ENCODE results near the gene BBS10.
"Not testable (repeated sequence)": the region's sequence is repeated elsewhere in the genome, so short reads cannot be mapped to it uniquely, and the experiment has no call there.

BBS10 gene

GRCh38 chr12:76329159-76329558, 19.1 kb downstream of the BBS10 start:
- DNase-seq, result no peak

- not testable (repeated sequence) for DNase-seq
Observed at GRCh38 chr12:76319595-76320319, 28.5 kb downstream of the BBS10 start.

- no peak for DNase-seq
Observed at GRCh38 chr12:76318773-76319594, 29.2 kb downstream of the BBS10 start.

GRCh38 chr12:76317976-76318375, 30.2 kb downstream of the BBS10 start:
- no peak for DNase-seq

GRCh38 chr12:76316468-76316867, 31.7 kb downstream of the BBS10 start:
- no peak for DNase-seq

GRCh38 chr12:76313299-76313698, 34.9 kb downstream of the BBS10 start:
- DNase-seq, result no peak

- DNase-seq, result no peak
Observed at GRCh38 chr12:76312315-76312714, 35.9 kb downstream of the BBS10 start.

GRCh38 chr12:76311796-76312195, 36.4 kb downstream of the BBS10 start:
- DNase-seq, result no peak

GRCh38 chr12:76310110-76310509, 38.1 kb downstream of the BBS10 start:
- DNase-seq, result no peak

GRCh38 chr12:76308866-76309265, 39.3 kb downstream of the BBS10 start:
- DNase-seq, result no peak

- no peak for DNase-seq
Observed at GRCh38 chr12:76307083-76307482, 41.1 kb downstream of the BBS10 start.

GRCh38 chr12:76303989-76304460, 44.2 kb downstream of the BBS10 start:
- no peak for DNase-seq

GRCh38 chr12:76303365-76303764, 44.9 kb downstream of the BBS10 start:
- no peak for DNase-seq

- no peak for DNase-seq
Observed at GRCh38 chr12:76300297-76300665, 47.9 kb downstream of the BBS10 start.

- DNase-seq, result no peak
Observed at GRCh38 chr12:76299536-76300296, 48.5 kb downstream of the BBS10 start.
